ENCODE data around the gene ADCY9.

ADCY9 gene

GRCh38 chr16:4123616-4124300, 7.5 kb upstream of the ADCY9 start:
- no peak for DNase-seq (ENCODE audit: low read depth in 3 of 3, low spot score in 1 of 3)

GRCh38 chr16:4120176-4120575, 3.9 kb upstream of the ADCY9 start:
- no peak for DNase-seq (ENCODE audit: low read depth in 3 of 3, low spot score in 1 of 3)

DNA sequence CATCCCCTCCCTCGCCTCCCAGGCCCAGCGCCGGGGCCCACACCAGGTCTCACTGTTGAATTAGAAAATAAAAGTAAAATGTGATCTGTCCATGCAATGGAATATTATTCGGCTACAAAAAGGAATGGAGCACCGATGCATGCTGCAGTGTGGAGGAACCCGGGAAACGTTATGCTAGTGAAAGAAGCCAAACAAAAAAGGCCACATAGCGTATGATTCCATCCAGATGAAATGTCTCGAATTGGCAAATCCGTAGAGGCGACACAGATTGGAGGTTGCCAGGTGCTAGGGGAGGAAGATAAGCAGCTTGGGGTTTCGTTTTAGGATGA, 972 bp upstream of the ADCY9 start:
- no peak for DNase-seq (ENCODE audit: low read depth in 3 of 3, low spot score in 1 of 3)

DNA sequence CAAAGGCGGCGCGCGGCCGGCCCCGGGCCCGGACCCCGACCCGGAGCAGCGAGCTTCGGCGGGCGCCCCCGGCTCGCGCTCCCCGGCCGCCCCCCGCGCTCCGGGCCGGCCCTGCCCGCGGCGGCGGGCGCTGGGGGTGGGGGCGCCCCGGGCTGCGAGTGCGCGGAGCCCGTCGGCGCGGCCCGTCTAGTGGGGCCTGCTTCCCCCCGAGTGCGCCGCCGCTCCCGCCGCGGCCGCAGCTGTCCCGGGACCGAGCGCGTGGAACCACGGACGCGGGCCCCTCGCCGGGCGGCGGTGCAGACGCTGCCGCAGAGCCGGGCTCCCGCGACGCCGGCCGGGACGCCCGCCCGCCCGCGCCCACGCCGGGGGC, 308 bp downstream of the ADCY9 start:
- no peak for DNase-seq (ENCODE audit: low read depth in 3 of 3, low spot score in 1 of 3)

GRCh38 chr16:4115209-4115948, 863 bp downstream of the ADCY9 start:
- DNase-seq (ENCODE audit: low read depth in 3 of 3, low spot score in 1 of 3), result peak in 1 of 3 donors; percentile 29

DNA sequence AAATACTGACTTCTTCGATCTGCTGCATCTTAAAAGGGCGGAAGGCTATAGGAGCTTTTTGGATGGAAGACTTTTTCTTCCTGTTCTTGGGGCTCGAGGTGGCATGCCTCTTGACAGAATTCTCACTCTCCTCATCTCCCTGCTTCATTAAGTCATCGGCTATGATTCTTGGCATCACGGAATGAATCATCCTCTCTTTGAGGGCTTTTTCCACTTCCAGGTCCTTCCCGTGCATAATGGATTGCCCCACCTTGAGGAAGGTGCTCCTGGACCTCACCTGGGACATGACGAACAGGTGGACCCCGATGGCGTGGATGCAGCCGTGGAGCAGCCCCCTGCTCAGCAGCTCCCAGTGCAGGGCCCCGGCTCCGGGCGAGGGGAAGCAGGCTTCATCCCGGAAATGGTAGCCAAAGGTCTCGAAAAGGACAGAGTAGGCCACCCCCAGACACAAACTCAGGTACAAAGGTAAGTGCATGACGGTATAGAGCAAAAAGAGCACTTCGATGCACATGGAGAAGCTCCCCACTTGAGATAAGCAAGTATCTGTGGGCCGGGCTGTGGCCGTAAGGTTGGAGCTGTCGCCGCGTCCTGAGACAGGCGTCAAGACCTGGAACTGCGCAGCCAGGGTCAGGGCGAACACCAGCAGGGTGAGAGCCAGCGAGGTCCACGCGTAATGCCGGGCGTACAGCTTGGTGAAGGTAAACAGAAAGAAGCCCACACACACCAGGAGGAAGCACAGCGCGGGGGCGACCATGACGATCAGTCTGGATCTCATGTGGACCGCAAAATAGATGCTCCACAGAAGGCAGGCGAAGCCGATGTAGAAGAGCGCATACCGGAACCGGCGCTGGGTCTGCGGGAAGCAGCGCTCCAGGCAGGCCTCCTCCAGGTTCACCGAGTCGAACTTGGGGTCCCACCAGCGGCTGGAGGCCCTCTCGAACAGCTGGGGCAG, 1.7 kb downstream of the ADCY9 start:
- no peak for DNase-seq (ENCODE audit: low read depth in 3 of 3, low spot score in 1 of 3)

DNA sequence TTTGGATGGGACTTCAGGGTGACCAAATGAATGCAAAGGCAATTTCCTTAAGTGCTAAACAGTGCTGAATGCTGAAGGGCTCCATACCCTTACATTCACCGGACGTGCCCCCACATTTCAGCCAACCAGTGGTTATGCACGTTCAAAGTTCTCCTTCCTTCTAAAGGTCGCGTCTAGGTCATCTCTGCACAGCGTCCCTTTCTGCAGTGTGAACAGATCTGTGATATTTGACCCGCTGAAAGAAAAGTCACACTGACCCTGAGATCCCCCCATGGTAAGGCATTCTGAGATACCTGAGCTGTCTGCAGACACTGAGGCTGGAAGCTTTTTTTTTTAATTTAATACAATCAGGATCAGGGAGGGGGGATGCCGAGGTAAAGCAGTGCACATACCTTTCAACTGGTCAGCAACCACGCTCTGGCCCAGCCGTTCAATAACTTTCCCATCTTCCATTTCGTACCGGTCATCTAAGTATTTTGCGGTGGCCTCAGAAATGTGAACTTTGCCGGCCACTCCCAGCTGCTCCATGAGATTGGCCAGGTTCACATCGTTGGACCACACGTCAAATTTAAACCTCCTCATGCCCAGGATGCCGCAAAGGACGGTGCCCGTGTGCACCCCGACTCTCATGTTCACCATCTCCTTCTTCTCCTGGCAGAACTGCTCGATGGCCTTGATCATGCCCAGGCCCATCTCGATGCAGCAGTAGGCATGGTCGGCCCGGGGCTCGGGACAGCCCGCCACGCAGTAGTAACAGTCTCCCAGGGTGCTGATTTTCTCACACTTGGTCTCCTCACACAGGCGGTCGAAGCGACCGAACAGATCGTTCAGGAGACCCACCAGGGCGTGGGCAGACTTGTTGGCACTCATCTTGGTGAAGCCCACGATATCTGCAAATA, 2.6 kb downstream of the ADCY9 start:
- no peak for DNase-seq (ENCODE audit: low read depth in 3 of 3, low spot score in 1 of 3)

DNA sequence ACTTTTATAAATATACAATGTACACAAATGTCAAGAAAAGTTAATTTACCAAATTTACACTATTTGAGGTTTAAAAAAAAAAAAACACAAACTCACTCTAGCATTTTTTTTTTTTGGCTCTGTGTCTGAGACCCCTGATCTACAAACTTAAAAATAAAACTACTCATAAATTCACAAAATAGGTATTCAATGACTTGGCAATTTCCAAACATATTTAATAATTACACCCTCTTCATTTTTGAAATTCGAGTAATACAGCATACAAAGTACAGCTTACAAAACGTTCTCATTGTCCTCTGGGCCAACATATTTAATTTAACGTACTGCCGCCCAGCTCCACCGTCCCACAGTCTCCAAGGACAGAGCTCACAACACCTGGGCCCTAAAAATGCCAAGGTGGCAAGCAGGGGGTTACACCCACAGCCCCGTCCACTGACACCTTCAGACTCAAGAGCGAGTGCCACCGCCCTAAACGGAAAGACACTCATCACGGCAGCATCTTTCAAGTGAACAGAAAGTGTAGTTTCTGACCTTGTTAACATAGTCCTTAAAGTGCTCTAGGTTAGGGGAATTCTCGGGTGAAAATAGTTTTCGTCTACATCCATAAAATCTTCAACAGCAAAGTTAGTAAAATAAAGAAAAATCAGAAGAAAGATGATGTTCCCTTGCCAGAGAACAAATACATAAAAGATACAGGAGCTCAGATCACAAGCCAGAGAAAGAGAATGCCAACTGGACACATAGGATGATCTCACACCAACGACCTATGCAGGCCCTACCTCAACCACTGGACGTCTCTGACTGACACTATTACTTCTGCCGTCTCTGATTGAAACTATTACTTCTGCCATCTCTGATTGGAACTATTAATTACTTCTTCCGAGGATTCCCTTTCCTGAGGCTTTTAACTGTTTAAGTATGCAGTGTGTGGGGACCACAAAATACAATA, 4.2 kb downstream of the ADCY9 start:
- no peak for DNase-seq (ENCODE audit: low read depth in 3 of 3, low spot score in 1 of 3)

- DNase-seq (ENCODE audit: low read depth in 3 of 3, low spot score in 1 of 3), result no peak
These were observed 5.6 kb downstream of the ADCY9 start for GRCh38 chr16:4110680-4111079.

DNA sequence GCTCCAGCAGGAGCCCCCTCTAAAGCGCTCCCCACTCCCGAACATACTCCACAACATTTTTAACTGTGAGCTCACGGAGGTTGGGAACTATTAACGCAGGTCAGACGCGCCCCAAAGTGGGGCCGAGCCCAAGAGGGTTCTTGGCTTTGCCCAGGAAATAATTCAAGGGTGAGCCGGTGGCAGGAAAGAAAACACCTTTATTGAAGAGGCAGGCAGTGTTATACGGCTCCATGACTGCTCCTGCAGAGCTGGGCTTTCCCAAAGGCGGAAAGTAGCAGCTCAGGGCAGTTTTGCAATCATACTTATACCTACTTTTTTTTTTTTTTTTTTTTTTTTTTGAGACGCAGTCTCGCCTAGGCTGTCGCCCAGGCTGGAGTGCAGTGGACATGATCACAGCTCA, 6.2 kb downstream of the ADCY9 start:
- no peak for DNase-seq (ENCODE audit: low read depth in 3 of 3, low spot score in 1 of 3)

- no peak for DNase-seq (ENCODE audit: low read depth in 3 of 3, low spot score in 1 of 3)
These were observed 6.9 kb downstream of the ADCY9 start for GRCh38 chr16:4109250-4109736.

GRCh38 chr16:4106516-4106915, 9.7 kb downstream of the ADCY9 start:
- no peak for DNase-seq (ENCODE audit: low read depth in 3 of 3, low spot score in 1 of 3)

DNA sequence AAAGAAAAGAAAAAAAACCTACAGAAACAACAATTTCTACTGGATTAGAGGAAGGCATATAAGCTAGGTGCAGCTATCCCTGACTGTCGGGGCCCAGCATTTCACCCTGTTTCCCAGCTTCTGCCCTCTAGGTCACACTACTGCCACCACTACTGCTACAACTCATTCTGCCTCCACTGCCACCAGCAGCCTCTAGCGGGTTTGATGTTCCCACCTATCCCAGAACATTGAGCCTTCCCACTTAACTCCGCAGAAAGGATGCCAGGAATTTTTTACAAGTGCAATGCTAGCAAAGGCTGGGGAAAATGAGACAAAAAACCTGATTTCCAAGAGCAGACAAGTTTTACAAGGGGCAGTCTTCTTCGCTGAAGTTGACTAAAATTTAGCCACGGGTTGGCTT, 10.4 kb downstream of the ADCY9 start:
- no peak for DNase-seq (ENCODE audit: low read depth in 3 of 3, low spot score in 1 of 3)

GRCh38 chr16:4103745-4104144, 12.5 kb downstream of the ADCY9 start:
- no peak for DNase-seq (ENCODE audit: low read depth in 3 of 3, low spot score in 1 of 3)

DNA sequence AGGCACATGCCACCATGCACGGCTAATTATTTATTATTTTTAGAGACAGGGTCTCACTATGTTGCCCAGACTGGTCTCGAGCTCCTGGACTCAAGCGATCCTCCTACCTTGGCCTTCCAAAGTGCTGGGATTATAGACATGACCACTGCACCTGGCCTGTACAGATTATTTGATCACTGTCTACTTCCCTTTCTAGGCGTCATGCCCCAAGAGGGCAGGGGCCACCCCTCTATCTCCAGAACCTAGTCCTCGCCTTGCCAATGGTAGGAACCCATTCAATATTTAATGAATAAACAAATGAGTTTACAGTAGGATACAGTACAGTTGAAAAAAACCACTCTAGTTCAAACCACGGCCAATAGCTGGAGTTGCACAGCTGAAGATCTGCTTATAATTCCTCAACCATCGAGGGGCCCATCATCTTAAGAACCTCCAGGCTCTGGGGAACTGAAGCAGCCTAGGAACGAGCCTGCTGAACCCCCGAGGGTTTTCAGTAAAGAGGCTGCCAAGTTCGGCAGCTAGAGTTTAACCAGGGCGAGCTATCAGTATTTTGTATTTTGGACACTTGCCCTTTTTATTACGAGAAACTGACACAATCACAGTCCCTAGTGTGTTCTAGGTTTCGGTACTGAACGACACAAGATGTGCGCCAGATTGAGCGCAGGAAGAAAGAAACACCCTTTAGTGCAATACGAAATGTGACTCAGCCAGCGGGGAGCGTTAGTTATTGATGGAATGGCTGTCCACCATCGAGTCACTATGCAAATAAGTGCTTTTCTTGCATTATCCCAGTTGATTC, 14.6 kb downstream of the ADCY9 start:
- no peak for DNase-seq (ENCODE audit: low read depth in 3 of 3, low spot score in 1 of 3)

DNA sequence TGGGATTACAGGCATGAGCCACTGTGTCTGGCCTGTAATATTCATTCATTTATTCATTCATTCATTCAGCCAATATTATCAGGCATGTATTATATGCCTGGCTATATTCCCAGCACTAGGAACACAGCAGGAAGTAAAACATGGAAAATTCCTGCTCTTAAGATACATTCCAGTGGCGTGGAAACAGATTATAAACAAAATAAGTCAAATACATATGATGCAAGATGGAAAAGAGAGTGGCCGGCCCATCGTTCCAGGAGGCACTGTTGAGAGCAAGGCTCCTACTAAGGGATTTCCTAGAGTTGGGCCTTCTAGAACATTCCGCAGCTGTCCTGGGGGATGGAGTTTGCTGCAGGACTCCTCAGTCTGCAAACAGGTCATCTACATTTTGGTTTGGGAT, 17.7 kb downstream of the ADCY9 start:
- no peak for DNase-seq (ENCODE audit: low read depth in 3 of 3, low spot score in 1 of 3)

DNA sequence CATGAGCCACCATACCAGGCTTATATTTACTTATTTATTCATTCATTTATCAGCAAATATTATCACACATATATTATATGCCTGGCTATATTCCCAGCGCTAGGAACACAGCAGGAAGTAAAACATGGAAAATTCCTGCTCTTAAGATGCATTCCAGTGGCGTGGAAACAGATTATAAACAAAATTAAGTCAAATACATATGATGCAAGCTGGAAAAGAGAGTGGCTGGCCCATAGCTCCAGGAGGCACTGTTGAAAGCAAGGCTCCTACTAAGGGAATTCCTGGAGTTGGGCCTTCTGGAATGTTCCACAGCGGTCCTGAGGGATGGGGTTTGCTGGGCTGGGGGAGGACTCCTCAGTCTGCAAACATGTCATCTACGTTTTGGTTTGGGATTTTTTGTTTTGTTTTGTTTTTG, 18.4 kb downstream of the ADCY9 start:
- no peak for DNase-seq (ENCODE audit: low read depth in 3 of 3, low spot score in 1 of 3)

DNA sequence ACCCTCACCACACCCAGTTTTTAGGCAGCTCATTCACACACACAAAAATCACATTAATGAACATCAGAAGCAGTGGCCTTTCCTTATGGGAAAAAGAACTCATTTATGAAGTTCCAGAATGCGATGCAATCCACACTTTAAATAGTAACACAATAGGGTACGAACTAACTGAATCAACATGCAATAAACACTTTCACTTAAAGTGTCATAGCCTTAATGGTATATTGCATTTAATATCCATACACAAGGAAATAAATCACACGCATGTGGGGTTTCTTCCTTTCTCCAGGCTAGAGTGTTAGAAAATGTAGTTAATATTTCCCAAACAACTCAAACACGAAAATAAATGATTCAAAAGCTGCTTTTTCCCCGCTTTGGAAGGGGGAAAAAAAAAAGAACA, 19.7 kb downstream of the ADCY9 start:
- DNase-seq (ENCODE audit: low read depth in 3 of 3, low spot score in 1 of 3), result no peak

Measured in stimulated activated CD4-positive, alpha-beta T cell treated with anti-CD3 and anti-CD28 coated beads, TNF-alpha, amount 100 ng/mL, for 1 hour (primary cell).